GM12878 (cell line): Measurements from ENCODE around the gene RIC3. TPM values are rescaled to one million over a fixed set of nuclear protein-coding genes. Genes with fewer than 3 reads are reported as not detected.

Source experiments
- ATAC-seq: fragments of 200-7000 bp; cut with Tn5 transposase; 3 replicates; pipeline ENCODE4 v1.9.1; 2020; ENCODE audit warnings: mild to moderate bottlenecking, moderate library complexity
- BruUV-seq: library from RNA; stranded (reverse); fragments of 400-500 nt; replicated peaks from 2 replicates; lab custom pipeline; 2021; lab: Mats Ljungman, UMichigan
- CTCF ChIA-PET: fragments of 300-600 bp; sonication (Branson Sonifier 250); formaldehyde crosslinking; extraction: SDS; loops from one replicate; lab custom pipeline; 2021; ENCODE audit warnings: inconsistent platforms; lab: Yijun Ruan, JAX
- POLR2A ChIA-PET: fragments of 350-600 bp; formaldehyde crosslinking; extraction: SDS; loops from one replicate; lab custom pipeline; 2021; ENCODE audit warnings: inconsistent platforms; lab: Charles Lee
- RAD21 ChIA-PET: fragments of 300-600 bp; sonication (Branson Sonifier 250); formaldehyde crosslinking; loops from one replicate; lab custom pipeline; 2023; ENCODE audit warnings: antibody characterized with exemption; ENCODE audit not compliant: unreplicated experiment; lab: Charles Lee
- SMC1A ChIA-PET: fragments of 300-600 bp; sonication (Branson Sonifier 250); formaldehyde crosslinking; loops from one replicate; lab custom pipeline; 2023; ENCODE audit not compliant: unreplicated experiment, uncharacterized antibody; lab: Charles Lee
- DNase-seq: peaks from one replicate; pipeline ENCODE4 v3.0.0-alpha.2; 2011; ENCODE audit warnings: low read depth, low spot score
- FAIRE-seq: peaks from 3 replicates; lab custom pipeline; 2011; peaks lifted over from hg19 to GRCh38; lab: Jason Lieb, UNC
- H2AFZ ChIP-seq: 2 replicates; pipeline ENCODE4 v1.6.0; 2011; ENCODE audit warnings: low read depth, low read length, control low read depth; ENCODE audit not compliant: control insufficient read depth
- H3K27ac ChIP-seq: 2 replicates; pipeline ENCODE4 v1.5.1; 2011; ENCODE audit warnings: control low read depth; ENCODE audit not compliant: control insufficient read depth, insufficient read depth
- H3K27me3 ChIP-seq, 2 experiments: replicated peaks in 1 of 2; 2 replicates each; pipeline versions ENCODE4 v1.6.0 to v1.6.1; 2011; ENCODE audit warnings: low read length in 1 of 2; ENCODE audit not compliant: control insufficient read depth in 2 of 2, insufficient read depth in 2 of 2
- H3K36me3 ChIP-seq, 2 experiments: 2 replicates each; pipeline ENCODE4 v1.5.1; 2011; ENCODE audit warnings: low read length in 1 of 2; ENCODE audit not compliant: control insufficient read depth in 2 of 2, insufficient read depth in 2 of 2
- H3K4me1 ChIP-seq: 2 replicates; pipeline ENCODE4 v1.6.1; 2011; ENCODE audit warnings: mild to moderate bottlenecking, low read length, moderate library complexity, mixed read lengths; ENCODE audit not compliant: control insufficient read depth, insufficient read depth
- H3K4me2 ChIP-seq: 2 replicates; pipeline ENCODE4 v1.6.0; 2011; ENCODE audit warnings: control low read depth; ENCODE audit not compliant: control insufficient read depth, insufficient read depth
- H3K4me3 ChIP-seq: fragments of 200-600 bp; sonication (generic); 2 replicates; pipeline ENCODE4 v1.5.1; 2016
- H3K79me2 ChIP-seq: 2 replicates; pipeline ENCODE4 v1.6.0; 2011; ENCODE audit warnings: low read length; ENCODE audit not compliant: control insufficient read depth, insufficient read depth
- H3K9ac ChIP-seq: 2 replicates; pipeline ENCODE4 v1.8.0; 2011; ENCODE audit warnings: low read length, control low read depth, mixed read lengths; ENCODE audit not compliant: control insufficient read depth, insufficient read depth
- H3K9me3 ChIP-seq: replicated peaks from 3 replicates; pipeline ENCODE4 v1.5.1; 2011; ENCODE audit warnings: mild to moderate bottlenecking, low read length; ENCODE audit not compliant: control insufficient read depth, insufficient read depth
- H4K20me1 ChIP-seq: 2 replicates; pipeline ENCODE4 v1.6.0; 2011; ENCODE audit not compliant: control insufficient read depth, insufficient read depth
- BHLHE40 ChIP-seq, 2 experiments: fragments of 450-650 bp in 1 of 2; IDR thresholded peaks; 2 replicates each; pipeline ENCODE4 v1.6.1; 2011 to 2017; ENCODE audit warnings: low read depth in 2 of 2, borderline replicate concordance in 1 of 2, improper control_type of control experiment in 1 of 2, low read length in 1 of 2, mild to moderate bottlenecking in 1 of 2
- BMI1 ChIP-seq: fragments of 450-650 bp; IDR thresholded peaks from 2 replicates; pipeline ENCODE4 v1.6.1; 2016; ENCODE audit warnings: mild to moderate bottlenecking, moderate library complexity, borderline replicate concordance
- FOS ChIP-seq: IDR thresholded peaks from 3 replicates; pipeline ENCODE4 v1.6.1; 2011; ENCODE audit warnings: borderline replicate concordance; ENCODE audit not compliant: insufficient read length; ENCODE audit errors: extremely low read depth
- GATAD2B ChIP-seq: fragments of 450-650 bp; conservative IDR thresholded peaks from 2 replicates; pipeline ENCODE4 v1.6.1; 2017; ENCODE audit warnings: low read depth, mild to moderate bottlenecking, moderate library complexity
- MEF2B ChIP-seq: fragments of 450-650 bp; IDR thresholded peaks from 2 replicates; pipeline ENCODE4 v1.6.1; 2018; ENCODE audit warnings: mild to moderate bottlenecking, moderate library complexity; ENCODE audit not compliant: partially characterized antibody, poor library complexity, severe bottlenecking
- NR2C2 ChIP-seq: IDR thresholded peaks from 2 replicates; pipeline ENCODE4 v1.6.1; 2011; ENCODE audit warnings: borderline replicate concordance, low read depth; ENCODE audit not compliant: control insufficient read depth, insufficient read length
- PML ChIP-seq: IDR thresholded peaks from 2 replicates; pipeline ENCODE4 v1.6.1; 2012; ENCODE audit warnings: low read length, inconsistent platforms
- POU2F2 ChIP-seq: IDR thresholded peaks from 3 replicates; pipeline ENCODE4 v1.6.1; 2011; ENCODE audit warnings: low read depth, mild to moderate bottlenecking, low read length, borderline replicate concordance
- RELB ChIP-seq: fragments of 450-650 bp; IDR thresholded peaks from 2 replicates; pipeline ENCODE4 v1.6.1; 2017; ENCODE audit warnings: low read depth, mild to moderate bottlenecking, moderate library complexity
- STAT1 ChIP-seq: fragments of 450-650 bp; conservative IDR thresholded peaks from 2 replicates; pipeline ENCODE4 v1.6.1; 2014; ENCODE audit warnings: antibody characterized with exemption, mild to moderate bottlenecking
- WRNIP1 ChIP-seq: IDR thresholded peaks from 2 replicates; pipeline ENCODE4 v1.6.1; 2011; ENCODE audit warnings: low read depth, low read length, improper control_type of control experiment, borderline replicate concordance
- whole genome bisulfite sequencing: methylation state at CpG from one replicate; pipeline ENCODE4 v1.1.6; 2016; ENCODE audit warnings: low lambda C conversion rate; ENCODE audit not compliant: insufficient replicate concordance, insufficient coverage; ENCODE audit errors: missing lambda C conversion rate; 5-methylcytosine and 5-hydroxymethylcytosine counted together
- in situ Hi-C: fragments of 300-500 bp; cut with MboI; formaldehyde crosslinking; loops from 9 replicates; pipeline ENCODE4 v1.14.3; 2018; ENCODE audit warnings: mixed read lengths
- intact Hi-C: fragments of 100-400 bp; cut with micrococcal nuclease; formaldehyde crosslinking; loops from one replicate; pipeline ENCODE4 v1.14.2; 2022; ENCODE audit not compliant: unreplicated experiment
- polyA plus RNA-seq, 11 experiments: library from polyadenylated mRNA; depleted of rRNA in 4 of 11; unstranded in 6 of 11; stranded (reverse) in 5 of 11; fragments of >200 nt; fragmentation: Nextera tagmentation in 4 of 11; fragmentation: Illumina TruSeq in 1 of 11; extraction: Ambion mirVana in 4 of 11; extraction: Trizol in 1 of 11; gene quantifications; 1 replicate in 1 of 11; 2 replicates in 10 of 11; pipeline versions ENCODE4 v1.2.1 to v1.2.3, GENCODE V29; 2011 to 2016; ENCODE audit warnings: inconsistent platforms in 2 of 11, missing spikeins in 2 of 11, low read depth in 1 of 11
- total RNA-seq, 4 experiments: library from RNA; depleted of rRNA in 3 of 4; stranded (reverse); fragments of >200 nt in 3 of 4; fragmentation: Illumina TruSeq in 1 of 4; extraction: Trizol in 1 of 4; gene quantifications; 2 replicates each; pipeline versions ENCODE4 v1.2.1 to v1.2.3, GENCODE V29; 2013 to 2021
- TF ChIP-seq, protein P1 (sequence below): fragments of 150-350 bp; IDR thresholded peaks from 2 replicates; pipeline ENCODE4 v1.6.1; 2016; ENCODE audit warnings: low read depth, low read length
- TF ChIP-seq, protein P2 (sequence below): fragments of 450-650 bp; conservative IDR thresholded peaks from 2 replicates; pipeline ENCODE4 v1.6.1; 2017; ENCODE audit warnings: mild to moderate bottlenecking, moderate library complexity

RIC3 gene
- total and polyA plus RNA-seq, 10 of the 15 experiments (the other 5 are each of a cell fraction or from before 2014, with no cell fraction given): 0.90 to 8.9 (median 2.2) TPM

DNA sequence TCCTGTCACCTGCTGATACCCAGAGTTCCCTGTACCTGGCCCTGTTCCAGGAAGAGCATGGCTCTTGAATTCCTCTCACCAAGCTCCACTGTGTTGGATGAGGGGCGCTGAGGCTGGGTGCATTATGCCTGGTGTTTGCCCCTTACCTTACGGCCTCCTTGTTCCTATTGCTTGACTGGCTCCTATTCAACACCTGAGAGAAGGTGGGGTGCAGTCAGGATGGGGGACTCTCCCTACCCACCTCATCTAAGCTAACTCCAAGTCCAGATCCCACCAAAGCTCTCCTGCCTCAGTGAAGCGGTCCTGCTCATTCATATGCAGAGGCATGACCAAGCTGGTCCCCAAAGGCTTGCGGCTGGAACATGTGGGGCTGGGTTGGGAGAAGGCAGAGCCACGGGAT is 35.8 kb upstream of the RIC3 start:
- BruUV-seq: no TSS peak
- in situ Hi-C loops: no loop called here
- Histone ChIP-seq H2AFZ (no peak overlapping the region), H3K4me2 (no peak overlapping the region), H3K36me3 (no peaks in the 10 kb centered on the region), H3K9ac (no peak overlapping the region), H4K20me1 (no peaks in the 10 kb centered on the region), H3K9me3 (no peaks in the 10 kb centered on the region), H3K79me2 (no peaks in the 10 kb centered on the region), H3K4me3 (no peak overlapping the region), H3K27me3 (peaks cover 0 to 3% of the 10 kb centered on the region in 2 experiments; a peak in 2 of 4 replicates), H3K4me1 (peaks cover 4% of the 10 kb centered on the region; the same call in 1 of the 2 replicates), H3K27ac (no peak overlapping the region)
- ChIA-PET POLR2A (interaction anchor here (1.2 kb wide), 1 partner anchor 10 kb away, joined by 4 read pairs; no protein-coding TSS in a partner anchor), CTCF (interaction anchor here (1.2 to 8.7 kb wide), 3 partner anchors 10 to 16 kb away, joined by 3 to 132 read pairs (median 9); no protein-coding TSS in a partner anchor), SMC1A (interaction anchor here (0.8 to 1.9 kb wide), 4 partner anchors 9 to 359 kb away, joined by 3 to 6 read pairs (median 4); no protein-coding TSS in a partner anchor), RAD21 (interaction anchor here (1.1 to 3.8 kb wide), 2 partner anchors 11 to 14 kb away, joined by 3 to 22 read pairs; no protein-coding TSS in a partner anchor)
- DNase-seq: no peak
- intact Hi-C loops: loop anchor here (10.0 kb wide), 1 partner anchor 170 kb away; no protein-coding TSS in a partner anchor
- no peak for FAIRE-seq
- TF ChIP-seq BMI1: no peak
- TF ChIP-seq GATAD2B: no peak
- TF ChIP-seq PML: no peak
- TF ChIP-seq, protein P1, sequence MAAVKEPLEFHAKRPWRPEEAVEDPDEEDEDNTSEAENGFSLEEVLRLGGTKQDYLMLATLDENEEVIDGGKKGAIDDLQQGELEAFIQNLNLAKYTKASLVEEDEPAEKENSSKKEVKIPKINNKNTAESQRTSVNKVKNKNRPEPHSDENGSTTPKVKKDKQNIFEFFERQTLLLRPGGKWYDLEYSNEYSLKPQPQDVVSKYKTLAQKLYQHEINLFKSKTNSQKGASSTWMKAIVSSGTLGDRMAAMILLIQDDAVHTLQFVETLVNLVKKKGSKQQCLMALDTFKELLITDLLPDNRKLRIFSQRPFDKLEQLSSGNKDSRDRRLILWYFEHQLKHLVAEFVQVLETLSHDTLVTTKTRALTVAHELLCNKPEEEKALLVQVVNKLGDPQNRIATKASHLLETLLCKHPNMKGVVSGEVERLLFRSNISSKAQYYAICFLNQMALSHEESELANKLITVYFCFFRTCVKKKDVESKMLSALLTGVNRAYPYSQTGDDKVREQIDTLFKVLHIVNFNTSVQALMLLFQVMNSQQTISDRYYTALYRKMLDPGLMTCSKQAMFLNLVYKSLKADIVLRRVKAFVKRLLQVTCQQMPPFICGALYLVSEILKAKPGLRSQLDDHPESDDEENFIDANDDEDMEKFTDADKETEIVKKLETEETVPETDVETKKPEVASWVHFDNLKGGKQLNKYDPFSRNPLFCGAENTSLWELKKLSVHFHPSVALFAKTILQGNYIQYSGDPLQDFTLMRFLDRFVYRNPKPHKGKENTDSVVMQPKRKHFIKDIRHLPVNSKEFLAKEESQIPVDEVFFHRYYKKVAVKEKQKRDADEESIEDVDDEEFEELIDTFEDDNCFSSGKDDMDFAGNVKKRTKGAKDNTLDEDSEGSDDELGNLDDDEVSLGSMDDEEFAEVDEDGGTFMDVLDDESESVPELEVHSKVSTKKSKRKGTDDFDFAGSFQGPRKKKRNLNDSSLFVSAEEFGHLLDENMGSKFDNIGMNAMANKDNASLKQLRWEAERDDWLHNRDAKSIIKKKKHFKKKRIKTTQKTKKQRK: no peak
- no peak for TF ChIP-seq RELB
- TF ChIP-seq POU2F2: no peak
- TF ChIP-seq, protein P2, sequence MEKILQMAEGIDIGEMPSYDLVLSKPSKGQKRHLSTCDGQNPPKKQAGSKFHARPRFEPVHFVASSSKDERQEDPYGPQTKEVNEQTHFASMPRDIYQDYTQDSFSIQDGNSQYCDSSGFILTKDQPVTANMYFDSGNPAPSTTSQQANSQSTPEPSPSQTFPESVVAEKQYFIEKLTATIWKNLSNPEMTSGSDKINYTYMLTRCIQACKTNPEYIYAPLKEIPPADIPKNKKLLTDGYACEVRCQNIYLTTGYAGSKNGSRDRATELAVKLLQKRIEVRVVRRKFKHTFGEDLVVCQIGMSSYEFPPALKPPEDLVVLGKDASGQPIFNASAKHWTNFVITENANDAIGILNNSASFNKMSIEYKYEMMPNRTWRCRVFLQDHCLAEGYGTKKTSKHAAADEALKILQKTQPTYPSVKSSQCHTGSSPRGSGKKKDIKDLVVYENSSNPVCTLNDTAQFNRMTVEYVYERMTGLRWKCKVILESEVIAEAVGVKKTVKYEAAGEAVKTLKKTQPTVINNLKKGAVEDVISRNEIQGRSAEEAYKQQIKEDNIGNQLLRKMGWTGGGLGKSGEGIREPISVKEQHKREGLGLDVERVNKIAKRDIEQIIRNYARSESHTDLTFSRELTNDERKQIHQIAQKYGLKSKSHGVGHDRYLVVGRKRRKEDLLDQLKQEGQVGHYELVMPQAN: no peak
- no peak for TF ChIP-seq NR2C2
- TF ChIP-seq MEF2B: no peak
- no peak for TF ChIP-seq BHLHE40 (IDR thresholded peaks at IDR 0.05; ENCODE audit: borderline replicate concordance in 1 of 2, low read depth in 2 of 2, low read length in 1 of 2)
- TF ChIP-seq STAT1: no peak
- TF ChIP-seq FOS: no peak
- no peak for TF ChIP-seq WRNIP1
- 37% methylated on average over 5 of the region's 5 CpGs for WGBS
- no peak for ATAC-seq
